Stimulated activated naive CD8-positive, alpha-beta T cell treated with anti-CD3 and anti-CD28 coated beads, Interleukin-15, amount 100 ng/mL, for 72 hours (primary cell): ENCODE results near the gene FHAD1.
A peak's percentile ranks its signal among the peaks of the same experiment; 100 is the strongest.

Source experiments
- ATAC-seq: fragments of 150-1000 bp; cut with Tn5 transposase; 2 replicates; pipeline ENCODE4 v1.10.0; 2021; ENCODE audit warnings: mild to moderate bottlenecking, moderate library complexity
- DNase-seq, 2 donors: peaks; one replicate each; pipeline ENCODE4 v3.0.0; 2021 to 2022
- H3K27ac Mint-ChIP-seq, 2 donors: one replicate each; pipeline ENCODE4 v1.8.0; 2022; ENCODE audit warnings: mild to moderate bottlenecking in 2 of 2, mixed read lengths in 2 of 2, moderate library complexity in 2 of 2
- H3K27me3 Mint-ChIP-seq: one replicate; pipeline ENCODE4 v1.8.0; 2022; ENCODE audit warnings: mixed read lengths
- H3K4me1 Mint-ChIP-seq: one replicate; pipeline ENCODE4 v1.8.0; 2022; ENCODE audit warnings: mild to moderate bottlenecking, mixed read lengths
- H3K4me3 Mint-ChIP-seq, 2 donors: one replicate each; pipeline ENCODE4 v1.8.0; 2022; ENCODE audit warnings: mild to moderate bottlenecking in 2 of 2, mixed read lengths in 2 of 2, moderate library complexity in 1 of 2
- H3K9me3 Mint-ChIP-seq, 2 donors: one replicate each; pipeline ENCODE4 v1.8.0; 2022; ENCODE audit warnings: mixed read lengths in 2 of 2

FHAD1 gene

GRCh38 chr1:15246960-15247614 is at the start of gene FHAD1:
TSS of gene FHAD1 (plus strand) at chr1:15247223. CDS start at chr1:15251785, 4,562 bp downstream.
- DNase-seq (peak; percentile 64 to 74), ATAC-seq (peak; percentile 36)
- Mint-ChIP-seq H3K27ac (peak within 1 kb of the TSS; percentile 91 to 96), H3K9me3 (peaks cover 21 to 32% of the 10 kb centered on the region in 2 donors), H3K4me3 (peak within 1 kb of the TSS; percentile 84), H3K27me3 (peaks cover 32% of the 10 kb centered on the region), H3K4me1 (peaks cover 84% of the 10 kb centered on the region)

DNA sequence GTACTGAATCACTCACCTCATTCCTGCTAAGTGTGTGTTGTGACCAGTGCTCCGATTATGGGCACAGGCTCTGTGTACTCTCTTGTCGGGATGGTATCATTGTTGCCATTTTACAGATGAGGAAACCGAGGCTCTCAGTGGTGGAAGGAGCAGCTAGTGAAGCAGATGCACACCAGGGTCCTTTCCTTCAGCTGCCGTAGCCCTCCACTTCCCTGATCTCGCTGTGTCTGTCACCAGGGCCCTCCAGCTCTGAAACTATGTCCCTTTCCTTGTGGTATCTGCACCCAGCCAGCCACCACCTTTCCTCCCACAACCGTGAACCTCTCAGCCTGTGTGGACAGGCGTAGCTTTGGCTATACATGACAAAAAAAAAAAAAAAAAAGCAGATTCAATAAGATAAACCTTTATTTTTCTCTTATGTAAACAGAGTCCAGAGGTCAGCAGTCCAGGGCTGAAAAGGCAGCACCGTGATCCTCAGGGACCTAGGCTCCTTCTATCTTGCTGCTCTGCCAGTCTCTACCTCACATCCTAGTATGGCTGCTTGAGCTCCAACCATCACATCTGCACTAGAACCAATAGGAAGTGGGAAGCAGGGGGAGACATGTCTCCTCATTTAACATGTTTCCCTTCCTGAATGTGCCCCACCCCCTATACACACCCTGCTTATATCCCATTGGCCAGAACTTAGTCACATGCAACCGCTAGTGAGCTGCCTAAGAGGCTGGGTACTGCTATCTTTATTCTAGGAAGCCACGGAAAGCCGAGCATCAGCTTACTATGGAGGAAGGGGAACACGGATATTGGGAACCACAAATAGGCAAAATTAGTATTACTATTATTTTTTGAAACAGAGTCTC is 49.2 kb upstream of the FHAD1 start:
- no peak for ATAC-seq
- H3K4me1 Mint-ChIP-seq = no peaks in the 10 kb centered on the region
- H3K27me3 Mint-ChIP-seq = no peaks in the 10 kb centered on the region
- H3K27ac Mint-ChIP-seq = peak overlapping the region; percentile 13 to 91
- DNase-seq = no peak
- H3K4me3 Mint-ChIP-seq = no peak overlapping the region
- no peaks in the 10 kb centered on the region for H3K9me3 Mint-ChIP-seq

GRCh38 chr1:15198684-15199083 is 48.3 kb upstream of the FHAD1 start:
- ATAC-seq (no peak), DNase-seq (no peak)
- Mint-ChIP-seq H3K4me1 (no peaks in the 10 kb centered on the region), H3K27ac (peak overlapping the region in 1 of 2 donors; percentile 30), H3K4me3 (no peak overlapping the region), H3K27me3 (no peaks in the 10 kb centered on the region), H3K9me3 (no peaks in the 10 kb centered on the region)

- no peak for ATAC-seq
- Mint-ChIP-seq H3K4me3 (no peak overlapping the region), H3K4me1 (no peaks in the 10 kb centered on the region), H3K9me3 (no peaks in the 10 kb centered on the region), H3K27me3 (no peaks in the 10 kb centered on the region), H3K27ac (no peak overlapping the region)
- no peak for DNase-seq
Measured at GRCh38 chr1:15201221-15201620, 45.8 kb upstream of the FHAD1 start.

GRCh38 chr1:15201849-15202551 is 45.0 kb upstream of the FHAD1 start:
- no peak overlapping the region for H3K4me3 Mint-ChIP-seq
- peaks cover 2% of the 10 kb centered on the region for H3K27me3 Mint-ChIP-seq
- ATAC-seq (no peak), DNase-seq (no peak)
- no peaks in the 10 kb centered on the region for H3K4me1 Mint-ChIP-seq
- no peak overlapping the region for H3K27ac Mint-ChIP-seq
- H3K9me3 Mint-ChIP-seq = no peaks in the 10 kb centered on the region

DNA sequence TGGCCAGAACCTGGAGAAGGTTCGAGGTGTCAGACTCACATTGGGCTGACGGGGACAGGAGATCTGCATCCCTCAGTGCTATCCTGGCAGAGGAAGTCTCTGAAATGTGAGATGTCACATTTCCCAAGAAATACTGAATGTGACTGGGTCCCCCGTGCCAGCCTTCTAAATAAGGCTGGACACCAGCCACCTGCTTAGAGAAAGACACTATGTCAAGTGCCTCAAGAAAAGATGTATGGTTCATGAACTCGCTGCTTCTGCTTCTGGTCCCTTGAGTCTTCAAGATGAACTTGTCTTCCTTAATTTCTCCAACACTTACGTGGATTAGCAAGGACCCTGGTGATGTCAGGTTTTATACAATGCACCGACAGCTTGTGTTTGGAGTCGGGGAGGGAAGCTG is 42.1 kb upstream of the FHAD1 start:
- H3K9me3 Mint-ChIP-seq = no peaks in the 10 kb centered on the region
- H3K4me3 Mint-ChIP-seq = no peak overlapping the region
- DNase-seq (no peak), ATAC-seq (no peak)
- H3K4me1 Mint-ChIP-seq = no peaks in the 10 kb centered on the region
- H3K27ac Mint-ChIP-seq = no peak overlapping the region
- H3K27me3 Mint-ChIP-seq = peaks cover 15% of the 10 kb centered on the region

GRCh38 chr1:15205586-15206346 is 41.3 kb upstream of the FHAD1 start:
- DNase-seq (no peak), ATAC-seq (no peak)
- Mint-ChIP-seq H3K9me3 (no peaks in the 10 kb centered on the region), H3K4me3 (no peak overlapping the region), H3K4me1 (no peaks in the 10 kb centered on the region), H3K27ac (peak overlapping the region; percentile 29 to 31), H3K27me3 (peaks cover 15% of the 10 kb centered on the region)

DNA sequence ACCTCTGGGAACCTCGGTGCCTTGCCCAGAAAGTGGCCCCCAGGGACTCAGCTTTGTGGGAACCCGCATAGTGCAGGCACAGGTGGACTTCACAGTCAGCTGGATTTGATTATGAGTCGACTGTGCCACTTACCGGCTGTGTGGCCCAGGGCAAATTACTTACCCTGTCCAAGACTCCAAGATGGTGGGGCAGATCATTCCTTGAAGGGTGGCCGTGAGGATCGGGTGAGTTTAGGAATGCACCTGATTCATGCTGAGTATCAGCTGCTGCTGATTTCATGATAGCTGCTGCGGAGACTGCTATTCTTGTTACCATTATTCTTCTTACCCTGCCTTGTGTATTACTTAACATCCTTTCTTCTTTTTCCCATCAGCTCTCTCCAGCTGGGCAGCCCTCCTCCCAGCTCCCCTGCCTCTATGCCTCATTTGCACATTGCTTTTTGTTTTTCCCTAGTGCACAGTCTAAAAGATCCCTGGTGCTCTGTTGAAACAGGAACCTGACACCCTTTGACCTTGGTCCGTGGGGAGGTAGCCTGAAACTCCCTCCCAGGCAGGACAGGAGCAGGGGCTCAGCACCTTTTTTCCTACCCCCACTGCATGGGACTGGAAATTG is 40.5 kb upstream of the FHAD1 start:
- H3K4me3 Mint-ChIP-seq = no peak overlapping the region
- H3K4me1 Mint-ChIP-seq = no peaks in the 10 kb centered on the region
- H3K27me3 Mint-ChIP-seq = peaks cover 15% of the 10 kb centered on the region
- DNase-seq (no peak), ATAC-seq (no peak)
- H3K9me3 Mint-ChIP-seq = no peaks in the 10 kb centered on the region
- peak overlapping the region in 1 of 2 donors; percentile 54 for H3K27ac Mint-ChIP-seq

DNA sequence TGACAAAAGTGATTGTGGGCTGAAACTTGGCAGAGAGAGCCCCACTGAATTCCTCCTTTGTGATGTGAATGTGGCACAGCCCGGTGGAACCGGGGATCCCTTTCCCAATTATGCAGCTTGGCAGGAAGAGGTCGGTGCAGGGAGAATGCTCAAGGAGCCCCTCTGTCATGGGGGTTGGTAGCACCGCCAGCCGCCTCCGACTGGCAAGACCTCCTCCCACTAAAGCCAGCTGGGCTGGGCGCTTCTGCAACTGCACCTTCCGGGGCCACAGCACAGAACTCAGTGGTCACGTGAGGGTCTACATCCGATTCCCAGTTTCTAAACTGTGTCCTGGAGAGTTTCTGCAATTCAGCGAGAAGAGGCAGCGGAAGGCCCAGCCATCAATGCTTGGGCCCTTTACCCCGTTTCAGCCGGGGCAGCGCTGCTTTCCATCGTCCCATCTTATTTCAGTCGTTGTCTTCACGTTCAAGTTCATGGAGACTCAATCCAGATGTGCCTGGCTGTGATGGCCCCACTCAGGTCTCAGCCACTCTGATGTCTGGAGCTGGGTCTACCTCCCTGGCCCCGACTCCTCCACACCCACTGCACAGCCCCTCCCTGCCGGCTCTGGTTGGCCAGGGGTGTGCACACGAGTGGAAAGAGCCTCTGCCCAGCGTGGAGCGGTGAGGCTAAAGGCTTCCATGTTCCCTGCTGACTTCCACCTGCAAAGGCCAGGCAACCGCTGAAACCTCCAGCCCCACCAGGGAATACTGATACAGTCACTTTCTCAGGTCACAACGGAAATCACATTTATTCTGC is 39.8 kb upstream of the FHAD1 start:
- H3K27me3 Mint-ChIP-seq = peaks cover 16% of the 10 kb centered on the region
- no peaks in the 10 kb centered on the region for H3K4me1 Mint-ChIP-seq
- no peak overlapping the region for H3K27ac Mint-ChIP-seq
- no peaks in the 10 kb centered on the region for H3K9me3 Mint-ChIP-seq
- ATAC-seq = no peak
- DNase-seq = no peak
- H3K4me3 Mint-ChIP-seq = no peak overlapping the region

GRCh38 chr1:15207829-15208429 is 39.1 kb upstream of the FHAD1 start:
- Mint-ChIP-seq H3K9me3 (no peaks in the 10 kb centered on the region), H3K4me3 (no peak overlapping the region), H3K27me3 (peaks cover 23% of the 10 kb centered on the region), H3K4me1 (no peaks in the 10 kb centered on the region), H3K27ac (no peak overlapping the region)
- ATAC-seq (no peak), DNase-seq (no peak)

DNA sequence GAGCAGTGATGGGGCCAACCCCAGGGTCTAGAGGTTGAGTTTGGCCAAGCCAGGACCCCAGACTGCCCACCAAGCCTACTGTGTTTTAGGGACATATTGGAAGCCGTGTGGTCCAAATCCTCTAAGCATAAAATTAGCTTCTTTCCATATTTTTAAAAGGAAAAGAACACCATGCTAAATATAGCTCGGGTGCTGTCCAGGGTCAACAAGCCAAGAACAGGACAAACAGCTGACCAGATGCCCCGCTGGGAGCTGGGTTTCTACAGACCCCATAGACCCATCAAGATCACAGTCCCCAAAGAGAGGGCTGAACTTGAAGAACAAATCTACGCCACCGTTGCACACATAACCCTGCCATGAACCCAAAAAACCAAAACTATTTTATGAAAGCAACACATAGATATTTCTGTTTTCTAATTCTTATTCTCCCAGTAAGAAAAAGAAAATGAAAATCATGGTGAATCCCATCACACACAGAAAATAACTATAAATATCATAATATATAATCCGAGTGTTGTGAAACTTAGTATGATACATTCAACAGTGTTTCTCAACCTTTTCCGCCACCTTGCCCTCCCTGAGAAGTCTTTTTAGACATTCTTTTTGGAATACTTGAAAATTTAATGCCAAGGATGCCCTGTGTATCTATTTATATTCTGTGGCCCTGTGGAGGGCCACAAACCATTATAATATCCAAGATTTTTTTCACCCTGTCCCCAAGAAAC is 36.2 kb upstream of the FHAD1 start:
- ATAC-seq (no peak), DNase-seq (no peak)
- no peak overlapping the region for H3K4me3 Mint-ChIP-seq
- peaks cover 23% of the 10 kb centered on the region for H3K27me3 Mint-ChIP-seq
- peak overlapping the region in 1 of 2 donors; percentile 52 for H3K27ac Mint-ChIP-seq
- no peaks in the 10 kb centered on the region for H3K4me1 Mint-ChIP-seq
- H3K9me3 Mint-ChIP-seq = no peaks in the 10 kb centered on the region

DNA sequence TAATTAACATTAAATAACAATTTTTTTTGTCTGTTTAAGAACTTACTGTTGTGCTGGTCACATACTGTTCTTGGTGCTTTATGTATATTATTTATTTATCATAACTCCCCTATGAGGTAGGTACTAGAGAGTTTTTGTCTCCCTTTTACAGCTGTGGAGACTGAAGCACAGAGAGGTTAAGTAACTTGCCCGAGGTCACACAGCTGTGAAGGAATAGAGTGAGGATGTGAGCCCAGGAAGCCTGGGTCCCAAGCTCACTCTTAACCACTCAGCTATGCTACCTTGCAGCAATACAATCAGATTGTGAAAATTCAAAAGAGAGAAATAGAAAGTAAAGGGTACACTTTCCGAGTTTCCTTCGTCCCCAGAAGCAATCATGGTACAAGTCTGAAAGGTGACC is 35.6 kb upstream of the FHAD1 start:
- Mint-ChIP-seq H3K4me1 (no peaks in the 10 kb centered on the region), H3K4me3 (no peak overlapping the region), H3K9me3 (no peaks in the 10 kb centered on the region), H3K27me3 (peaks cover 26% of the 10 kb centered on the region), H3K27ac (no peak overlapping the region)
- DNase-seq (no peak), ATAC-seq (no peak)

GRCh38 chr1:15212216-15212953 is 34.6 kb upstream of the FHAD1 start:
- Mint-ChIP-seq H3K27me3 (peaks cover 25% of the 10 kb centered on the region), H3K4me3 (no peak overlapping the region), H3K27ac (no peak overlapping the region), H3K9me3 (no peaks in the 10 kb centered on the region), H3K4me1 (no peaks in the 10 kb centered on the region)
- ATAC-seq (no peak), DNase-seq (no peak)
